Measurements from ENCODE around the gene FBLN5. TPM values are rescaled to one million over a fixed set of nuclear protein-coding genes. Genes with fewer than 3 reads are reported as not detected.

Gene FBLN5
- polyA plus RNA-seq, 1 of the 3 experiments (the other 2 are of a cell fraction) = 39.8 TPM

GRCh38 chr14:91848504-91849001 lies 98.9 kb downstream of the FBLN5 start:
- Histone ChIP-seq H3K27ac (ENCODE audit: low read depth in 2 of 2, low read length in 1 of 2) (no peak overlapping the region), H3K27me3 (ENCODE audit: insufficient read depth) (peaks cover 18% of the 10 kb centered on the region; the same call in 1 of the 2 replicates), H2AFZ (ENCODE audit: low read depth) (no peak overlapping the region), H3K4me2 (no peak overlapping the region), H3K4me3 (ENCODE audit: low read depth in 2 of 2, low read length in 1 of 2) (no peak overlapping the region), H3K9ac (no peak overlapping the region), H3K4me1 (ENCODE audit: control insufficient read depth in 1 of 2, insufficient read depth in 2 of 2, low read depth in 1 of 2, low read length in 1 of 2) (no peaks in the 10 kb centered on the region), H3K79me2 (ENCODE audit: insufficient read depth) (no peaks in the 10 kb centered on the region), H3F3A (replicated peaks; ENCODE audit: insufficient read depth) (no peaks in the 10 kb centered on the region), H3K36me3 (replicated peaks in 1 of 2; ENCODE audit: control insufficient read depth in 1 of 2, insufficient read depth in 2 of 2, low read length in 1 of 2) (no peaks in the 10 kb centered on the region), H3K9me3 (no peaks in the 10 kb centered on the region), H3K9me2 (no peaks in the 10 kb centered on the region), H4K20me1 (ENCODE audit: insufficient read depth) (no peaks in the 10 kb centered on the region)
- ChIA-PET POLR2A (no interaction called here), CTCF (no interaction called here)
- TF ChIP-seq POLR2AphosphoS5 (IDR thresholded peaks at IDR 0.05; ENCODE audit: low read depth, low read length) (no peak), RAD21 (IDR thresholded peaks at IDR 0.05; ENCODE audit: low read length) (no peak)
- 4% methylated on average over 4 of the region's 4 CpGs for WGBS (ENCODE audit: low lambda C conversion rate)
- no peak for DNase-seq

GRCh38 chr14:91847693-91848092 lies 99.8 kb downstream of the FBLN5 start:
- Histone ChIP-seq H3K4me3 (ENCODE audit: low read depth in 2 of 2, low read length in 1 of 2) (no peak overlapping the region), H3K79me2 (ENCODE audit: insufficient read depth) (no peaks in the 10 kb centered on the region), H3K9me2 (no peaks in the 10 kb centered on the region), H3K27me3 (ENCODE audit: insufficient read depth) (peaks cover 18% of the 10 kb centered on the region; the same call in 1 of the 2 replicates), H3K4me2 (no peak overlapping the region), H3K9ac (no peak overlapping the region), H4K20me1 (ENCODE audit: insufficient read depth) (no peaks in the 10 kb centered on the region), H3F3A (replicated peaks; ENCODE audit: insufficient read depth) (no peaks in the 10 kb centered on the region), H3K27ac (ENCODE audit: low read depth in 2 of 2, low read length in 1 of 2) (no peak overlapping the region), H3K36me3 (replicated peaks in 1 of 2; ENCODE audit: control insufficient read depth in 1 of 2, insufficient read depth in 2 of 2, low read length in 1 of 2) (no peaks in the 10 kb centered on the region), H3K4me1 (ENCODE audit: control insufficient read depth in 1 of 2, insufficient read depth in 2 of 2, low read depth in 1 of 2, low read length in 1 of 2) (no peaks in the 10 kb centered on the region), H3K9me3 (no peaks in the 10 kb centered on the region), H2AFZ (ENCODE audit: low read depth) (no peak overlapping the region)
- TF ChIP-seq CHD2 (IDR thresholded peaks at IDR 0.05; ENCODE audit: low read length, partially characterized antibody) (no peak), TCF12 (IDR thresholded peaks at IDR 0.05) (no peak), ZBTB33 (IDR thresholded peaks at IDR 0.05; ENCODE audit: borderline replicate concordance, low read depth) (no peak), GATA2 (CRISPR knock-in tag; IDR thresholded peaks at IDR 0.05) (no peak), MAX (IDR thresholded peaks at IDR 0.05; ENCODE audit: low read depth) (no peak), NFIC (IDR thresholded peaks at IDR 0.05; ENCODE audit: borderline replicate concordance) (no peak), RAD21 (IDR thresholded peaks at IDR 0.05; ENCODE audit: low read length) (no peak), FOXM1 (IDR thresholded peaks at IDR 0.05; ENCODE audit: low read depth) (no peak), EP300 (IDR thresholded peaks at IDR 0.05; ENCODE audit: borderline replicate concordance in 1 of 2, low read depth in 1 of 2, low read length in 1 of 2) (no peak), PBX3 (IDR thresholded peaks at IDR 0.05) (no peak), GABPA (IDR thresholded peaks at IDR 0.05; ENCODE audit: low read depth) (no peak), POLR2AphosphoS5 (IDR thresholded peaks at IDR 0.05; ENCODE audit: low read depth, low read length) (no peak), RCOR1 (IDR thresholded peaks at IDR 0.05; ENCODE audit: low read length) (no peak), TEAD4 (IDR thresholded peaks at IDR 0.05; ENCODE audit: borderline replicate concordance, insufficient read depth) (no peak)
- TF ChIP-seq, protein P1, sequence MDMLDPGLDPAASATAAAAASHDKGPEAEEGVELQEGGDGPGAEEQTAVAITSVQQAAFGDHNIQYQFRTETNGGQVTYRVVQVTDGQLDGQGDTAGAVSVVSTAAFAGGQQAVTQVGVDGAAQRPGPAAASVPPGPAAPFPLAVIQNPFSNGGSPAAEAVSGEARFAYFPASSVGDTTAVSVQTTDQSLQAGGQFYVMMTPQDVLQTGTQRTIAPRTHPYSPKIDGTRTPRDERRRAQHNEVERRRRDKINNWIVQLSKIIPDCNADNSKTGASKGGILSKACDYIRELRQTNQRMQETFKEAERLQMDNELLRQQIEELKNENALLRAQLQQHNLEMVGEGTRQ (IDR thresholded peaks at IDR 0.05; ENCODE audit: borderline replicate concordance, low read depth, low read length) = no peak
- TF ChIP-seq, protein P2, sequence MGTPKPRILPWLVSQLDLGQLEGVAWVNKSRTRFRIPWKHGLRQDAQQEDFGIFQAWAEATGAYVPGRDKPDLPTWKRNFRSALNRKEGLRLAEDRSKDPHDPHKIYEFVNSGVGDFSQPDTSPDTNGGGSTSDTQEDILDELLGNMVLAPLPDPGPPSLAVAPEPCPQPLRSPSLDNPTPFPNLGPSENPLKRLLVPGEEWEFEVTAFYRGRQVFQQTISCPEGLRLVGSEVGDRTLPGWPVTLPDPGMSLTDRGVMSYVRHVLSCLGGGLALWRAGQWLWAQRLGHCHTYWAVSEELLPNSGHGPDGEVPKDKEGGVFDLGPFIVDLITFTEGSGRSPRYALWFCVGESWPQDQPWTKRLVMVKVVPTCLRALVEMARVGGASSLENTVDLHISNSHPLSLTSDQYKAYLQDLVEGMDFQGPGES (IDR thresholded peaks at IDR 0.05; ENCODE audit: low read depth, low read length) = no peak
- TF ChIP-seq, protein P3, sequence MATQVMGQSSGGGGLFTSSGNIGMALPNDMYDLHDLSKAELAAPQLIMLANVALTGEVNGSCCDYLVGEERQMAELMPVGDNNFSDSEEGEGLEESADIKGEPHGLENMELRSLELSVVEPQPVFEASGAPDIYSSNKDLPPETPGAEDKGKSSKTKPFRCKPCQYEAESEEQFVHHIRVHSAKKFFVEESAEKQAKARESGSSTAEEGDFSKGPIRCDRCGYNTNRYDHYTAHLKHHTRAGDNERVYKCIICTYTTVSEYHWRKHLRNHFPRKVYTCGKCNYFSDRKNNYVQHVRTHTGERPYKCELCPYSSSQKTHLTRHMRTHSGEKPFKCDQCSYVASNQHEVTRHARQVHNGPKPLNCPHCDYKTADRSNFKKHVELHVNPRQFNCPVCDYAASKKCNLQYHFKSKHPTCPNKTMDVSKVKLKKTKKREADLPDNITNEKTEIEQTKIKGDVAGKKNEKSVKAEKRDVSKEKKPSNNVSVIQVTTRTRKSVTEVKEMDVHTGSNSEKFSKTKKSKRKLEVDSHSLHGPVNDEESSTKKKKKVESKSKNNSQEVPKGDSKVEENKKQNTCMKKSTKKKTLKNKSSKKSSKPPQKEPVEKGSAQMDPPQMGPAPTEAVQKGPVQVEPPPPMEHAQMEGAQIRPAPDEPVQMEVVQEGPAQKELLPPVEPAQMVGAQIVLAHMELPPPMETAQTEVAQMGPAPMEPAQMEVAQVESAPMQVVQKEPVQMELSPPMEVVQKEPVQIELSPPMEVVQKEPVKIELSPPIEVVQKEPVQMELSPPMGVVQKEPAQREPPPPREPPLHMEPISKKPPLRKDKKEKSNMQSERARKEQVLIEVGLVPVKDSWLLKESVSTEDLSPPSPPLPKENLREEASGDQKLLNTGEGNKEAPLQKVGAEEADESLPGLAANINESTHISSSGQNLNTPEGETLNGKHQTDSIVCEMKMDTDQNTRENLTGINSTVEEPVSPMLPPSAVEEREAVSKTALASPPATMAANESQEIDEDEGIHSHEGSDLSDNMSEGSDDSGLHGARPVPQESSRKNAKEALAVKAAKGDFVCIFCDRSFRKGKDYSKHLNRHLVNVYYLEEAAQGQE (IDR thresholded peaks at IDR 0.05; ENCODE audit: low read depth, low read length) = no peak
- POLR2A ChIA-PET = no interaction called here
- CTCF ChIA-PET = no interaction called here
- no peak for DNase-seq
- 0% methylated on average over 1 of the region's 1 CpG for WGBS (ENCODE audit: low lambda C conversion rate)
